K562 (cell line): ENCODE measurements around the gene POLR3E. TPM values are rescaled to one million over a fixed set of nuclear protein-coding genes. Genes with fewer than 3 reads are reported as not detected.

Source experiments
- ATF3 ChIP-seq, 2 experiments: fragments of 450-650 bp in 1 of 2; sonication (generic) in 1 of 2; formaldehyde crosslinking in 1 of 2; IDR thresholded peaks in 1 of 2; conservative IDR thresholded peaks in 1 of 2; 2 replicates each; pipeline versions ENCODE4 v1.6.1 to v1.8.1; 2016 to 2023; ENCODE audit warnings: mild to moderate bottlenecking in 2 of 2, moderate library complexity in 2 of 2, inconsistent platforms in 1 of 2, missing genetic modification reagents in 1 of 2
- E2F3 ChIP-seq: fragments of 250-450 bp; sonication (Bioruptor Pico); IDR thresholded peaks from 2 replicates; pipeline ENCODE4 v1.4.0; 2020; ENCODE audit warnings: mild to moderate bottlenecking
- EP400 ChIP-seq: fragments of 450-650 bp; IDR thresholded peaks from 2 replicates; pipeline ENCODE4 v1.6.1; 2017; ENCODE audit warnings: antibody characterized with exemption, mild to moderate bottlenecking, moderate library complexity
- HOXB6 ChIP-seq: fragments of 250-450 bp; sonication (Bioruptor Pico); IDR thresholded peaks from 2 replicates; pipeline ENCODE4 v1.5.1; 2022; ENCODE audit warnings: mild to moderate bottlenecking, borderline replicate concordance
- KLF6 ChIP-seq: fragments of 250-450 bp; sonication (Bioruptor Pico); IDR thresholded peaks from 2 replicates; pipeline ENCODE4 v1.4.0; 2020; ENCODE audit warnings: mild to moderate bottlenecking, moderate library complexity, borderline replicate concordance
- NKRF ChIP-seq: fragments of 450-650 bp; IDR thresholded peaks from 2 replicates; pipeline ENCODE4 v1.6.1; 2016; ENCODE audit warnings: borderline replicate concordance
- PHB ChIP-seq: fragments of 250-450 bp; sonication (Bioruptor Pico); IDR thresholded peaks from 2 replicates; pipeline ENCODE4 v1.5.0; 2021
- PHB2 ChIP-seq: fragments of 450-650 bp; IDR thresholded peaks from 2 replicates; pipeline ENCODE4 v1.6.1; 2017; ENCODE audit warnings: low read depth
- RNF219 ChIP-seq: fragments of 250-450 bp; sonication (Bioruptor Pico); IDR thresholded peaks from 2 replicates; pipeline ENCODE4 v1.5.0; 2022; ENCODE audit warnings: mild to moderate bottlenecking
- RREB1 ChIP-seq: fragments of 250-450 bp; sonication (Bioruptor Pico); IDR thresholded peaks from 2 replicates; pipeline ENCODE4 v1.4.0; 2020
- SETDB1 ChIP-seq: IDR thresholded peaks from one replicate; pipeline ENCODE4 v1.6.1; 2012; ENCODE audit warnings: low read length, control low read depth, inconsistent platforms
- TOE1 ChIP-seq, 2 experiments: fragments of 450-650 bp in 1 of 2; sonication (generic) in 1 of 2; formaldehyde crosslinking in 1 of 2; IDR thresholded peaks; 2 replicates each; pipeline versions ENCODE4 v1.7.1 to v1.8.0; 2016 to 2022; ENCODE audit warnings: borderline replicate concordance in 2 of 2, mild to moderate bottlenecking in 2 of 2, antibody characterized with exemption in 1 of 2, inconsistent platforms in 1 of 2, low read depth in 1 of 2, missing genetic modification reagents in 1 of 2, moderate library complexity in 1 of 2
- ZNF134 ChIP-seq: fragments of 250-450 bp; sonication (Bioruptor Pico); conservative IDR thresholded peaks from 2 replicates; pipeline ENCODE4 v1.4.0; 2020
- ZNF830 ChIP-seq: fragments of 250-450 bp; sonication (Bioruptor Pico); IDR thresholded peaks from 2 replicates; pipeline ENCODE4 v1.5.0; 2021; ENCODE audit warnings: mild to moderate bottlenecking
- polyA plus RNA-seq, 8 experiments: library from polyadenylated mRNA; depleted of rRNA in 4 of 8; stranded (reverse) in 5 of 8; unstranded in 3 of 8; fragments of >200 nt; fragmentation: Nextera tagmentation in 2 of 8; fragmentation: Illumina TruSeq in 1 of 8; extraction: Ambion mirVana in 2 of 8; extraction: Trizol in 1 of 8; gene quantifications; 2 replicates each; pipeline versions ENCODE4 v1.2.1 to v1.2.3, GENCODE V29; 2011 to 2014; ENCODE audit warnings: inconsistent platforms in 1 of 8, missing spikeins in 1 of 8
- total RNA-seq, 7 experiments: library from RNA; depleted of rRNA in 6 of 7; stranded (reverse); fragments of >200 nt in 6 of 7; fragmentation: Illumina TruSeq in 2 of 7; extraction: Trizol in 2 of 7; gene quantifications; 2 replicates each; pipeline versions ENCODE4 v1.2.1 to v1.2.3, GENCODE V29; 2011 to 2021; ENCODE audit warnings: low replicate concordance in 1 of 7

The POLR3E gene
- total and polyA plus RNA-seq, 9 of the 15 experiments (the other 6 are each of a cell fraction or from before 2014, with no cell fraction given), result 17.7 to 151 (median 82.6) TPM

GRCh38 chr16:22297871-22298733 is 893 bp downstream of the POLR3E start (continued):
- no peak for TF ChIP-seq RREB1 (CRISPR knock-in tag)
- no peak for TF ChIP-seq E2F3 (CRISPR knock-in tag)
- TF ChIP-seq TOE1 (IDR thresholded peaks at IDR 0.05; ENCODE audit: borderline replicate concordance), result peak; percentile 38; the same call in 1 of the 2 replicates
- TF ChIP-seq TOE1 (CRISPR knock-in tag; IDR thresholded peaks at IDR 0.05; ENCODE audit: borderline replicate concordance, low read depth), result 0 out of 2 replicates have a peak, but pooled peaks have one; percentile 26
- TF ChIP-seq ATF3 (IDR thresholded peaks at IDR 0.05), result no peak
- no peak for TF ChIP-seq ATF3 (CRISPR knock-in tag; conservative IDR thresholded peaks at IDR 0.05)
- TF ChIP-seq KLF6, result peak; percentile 8; the same call in 1 of the 2 replicates
- TF ChIP-seq HOXB6, result no peak; the same call in 1 of the 2 replicates
- no peak for TF ChIP-seq RNF219
- TF ChIP-seq ZNF134 (CRISPR knock-in tag), result no peak
- TF ChIP-seq EP400, result no peak; the same call in 1 of the 2 replicates
- peak; percentile 68; the same call in 1 of the 2 replicates for TF ChIP-seq PHB
- 0 out of 2 replicates have a peak, but pooled peaks have one; percentile 24 for TF ChIP-seq PHB2
- no peak for TF ChIP-seq SETDB1
- TF ChIP-seq ZNF830 (CRISPR knock-in tag), result no peak
- TF ChIP-seq NKRF, result no peak
